ENCODE measurements around the gene EEPD1. TPM values are rescaled to one million over a fixed set of nuclear protein-coding genes. Genes with fewer than 3 reads are reported as not detected.

The EEPD1 gene
- total and polyA plus RNA-seq, 8 donors = 14.0 to 134 (median 19.4) TPM

GRCh38 chr7:36219429-36219828, 66.4 kb downstream of the EEPD1 start:
- Histone ChIP-seq H3K9me3 (no peaks in the 10 kb centered on the region), H3K27me3 (no peaks in the 10 kb centered on the region), H3K4me3 (no peak overlapping the region), H3K36me3 (no peaks in the 10 kb centered on the region), H3K27ac (no peak overlapping the region), H3K4me1 (peaks cover 0 to 32% (median 19%) of the 10 kb centered on the region in 4 donors)
- 89 to 97% (median 95%) methylated on average over 1 of the region's 1 CpG for WGBS, 5 donors
- intact Hi-C loops (cut with DNase I; ENCODE audit: low total_unique reads) = no loop called here
- DNase-seq = no peak
- no peak for TF ChIP-seq POLR2A (IDR thresholded peaks at IDR 0.05)
- no peak for TF ChIP-seq POLR2AphosphoS5 (IDR thresholded peaks at IDR 0.05)
- TF ChIP-seq EP300 (IDR thresholded peaks at IDR 0.05) = no peak
- no peak for TF ChIP-seq CTCF (IDR thresholded peaks at IDR 0.05)

- intact Hi-C loops (cut with DNase I; ENCODE audit: low total_unique reads) = no loop called here
- TF ChIP-seq POLR2AphosphoS5 (IDR thresholded peaks at IDR 0.05) (no peak), POLR2A (IDR thresholded peaks at IDR 0.05) (no peak), EP300 (IDR thresholded peaks at IDR 0.05) (no peak), CTCF (IDR thresholded peaks at IDR 0.05) (no peak)
- H3K4me3 ChIP-seq = no peak overlapping the region
- H3K4me1 ChIP-seq = peaks cover 8 to 37% (median 17%) of the 10 kb centered on the region in 4 donors
- no peaks in the 10 kb centered on the region for H3K9me3 ChIP-seq
- no peak overlapping the region for H3K27ac ChIP-seq
- DNase-seq = no peak
- no peaks in the 10 kb centered on the region for H3K27me3 ChIP-seq
- no peaks in the 10 kb centered on the region for H3K36me3 ChIP-seq
Observed at GRCh38 chr7:36223851-36224250, 70.8 kb downstream of the EEPD1 start.

GRCh38 chr7:36224934-36225858, 72.1 kb downstream of the EEPD1 start:
- H3K36me3 ChIP-seq = no peaks in the 10 kb centered on the region
- no peaks in the 10 kb centered on the region for H3K9me3 ChIP-seq
- H3K4me1 ChIP-seq = peaks cover 8 to 37% (median 17%) of the 10 kb centered on the region in 4 donors
- peak in 1 of 2 donors; percentile 59 for DNase-seq
- 43 to 55% (median 50%) methylated on average over 16 of the region's 16 CpGs for WGBS, 5 donors
- no peaks in the 10 kb centered on the region for H3K27me3 ChIP-seq
- no peak for TF ChIP-seq EP300 (IDR thresholded peaks at IDR 0.05)
- no peak for TF ChIP-seq POLR2AphosphoS5 (IDR thresholded peaks at IDR 0.05)
- peak overlapping the region in 3 of 5 donors; percentile 1 to 17 (median 5) for H3K27ac ChIP-seq
- H3K4me3 ChIP-seq = no peak overlapping the region
- intact Hi-C loops (cut with DNase I; ENCODE audit: low total_unique reads) = no loop called here

- Histone ChIP-seq H3K36me3 (no peaks in the 10 kb centered on the region), H3K27ac (peak overlapping the region in 2 of 5 donors; percentile 5 to 40)
Observed at GRCh38 chr7:36226151-36226550, 73.1 kb downstream of the EEPD1 start.

More at GRCh38 chr7:36226151-36226550, 73.1 kb downstream of the EEPD1 start:
- peaks cover 8 to 37% (median 21%) of the 10 kb centered on the region in 4 donors for H3K4me1 ChIP-seq
- TF ChIP-seq EP300 (IDR thresholded peaks at IDR 0.05) = no peak
- TF ChIP-seq CTCF (IDR thresholded peaks at IDR 0.05) = no peak
- H3K4me3 ChIP-seq = no peak overlapping the region
- no peak for DNase-seq
- no peaks in the 10 kb centered on the region for H3K27me3 ChIP-seq
- H3K9me3 ChIP-seq = no peaks in the 10 kb centered on the region
- 68 to 87% (median 83%) methylated on average over 7 of the region's 7 CpGs for whole genome bisulfite sequencing, 5 donors
- intact Hi-C loops (cut with DNase I; ENCODE audit: low total_unique reads) = no loop called here
